Immature natural killer cell (primary cell): ENCODE results near the gene HSPB6. TPM values are rescaled to one million over a fixed set of nuclear protein-coding genes. Genes with fewer than 3 reads are reported as not detected.

Experiments
- DNase-seq, 3 donors: peaks; one replicate each; pipeline ENCODE4 v3.0.0; 2022; ENCODE audit warnings: mixed read lengths in 1 of 3
- H3K27ac Mint-ChIP-seq, 6 donors: one replicate each; pipeline ENCODE4 v1.8.0; 2020; ENCODE audit warnings: mixed read lengths in 6 of 6, mild to moderate bottlenecking in 5 of 6, inconsistent platforms in 4 of 6, moderate library complexity in 3 of 6
- H3K27me3 Mint-ChIP-seq, 3 donors: one replicate each; pipeline ENCODE4 v1.8.0; 2020 to 2021; ENCODE audit warnings: low read depth in 3 of 3, mild to moderate bottlenecking in 3 of 3, mixed read lengths in 3 of 3, moderate library complexity in 3 of 3, inconsistent platforms in 1 of 3
- H3K36me3 Mint-ChIP-seq, 3 donors: one replicate each; pipeline ENCODE4 v1.8.0; 2020; ENCODE audit warnings: mixed read lengths in 3 of 3, inconsistent platforms in 2 of 3, mild to moderate bottlenecking in 2 of 3
- H3K4me1 Mint-ChIP-seq, 2 donors: one replicate each; pipeline ENCODE4 v1.8.0; 2020; ENCODE audit warnings: inconsistent platforms in 2 of 2, mild to moderate bottlenecking in 2 of 2, mixed read lengths in 2 of 2, moderate library complexity in 1 of 2
- H3K4me3 Mint-ChIP-seq, 5 donors: one replicate each; pipeline ENCODE4 v1.8.0; 2020; ENCODE audit warnings: mild to moderate bottlenecking in 5 of 5, mixed read lengths in 5 of 5, inconsistent platforms in 3 of 5, moderate library complexity in 3 of 5
- H3K9me3 Mint-ChIP-seq, 6 donors: one replicate each; pipeline ENCODE4 v1.8.0; 2020; ENCODE audit warnings: mild to moderate bottlenecking in 6 of 6, mixed read lengths in 6 of 6, inconsistent platforms in 4 of 6, moderate library complexity in 3 of 6
- polyA plus RNA-seq, 3 donors: library from polyadenylated mRNA; unstranded; fragments of 300-500 nt; fragmentation: Illumina TruSeq; gene quantifications; one replicate each; pipeline ENCODE4 v1.2.3, GENCODE V29; 2021

HSPB6 gene
- polyA plus RNA-seq, 3 donors from 2014 or later = not detected

DNA sequence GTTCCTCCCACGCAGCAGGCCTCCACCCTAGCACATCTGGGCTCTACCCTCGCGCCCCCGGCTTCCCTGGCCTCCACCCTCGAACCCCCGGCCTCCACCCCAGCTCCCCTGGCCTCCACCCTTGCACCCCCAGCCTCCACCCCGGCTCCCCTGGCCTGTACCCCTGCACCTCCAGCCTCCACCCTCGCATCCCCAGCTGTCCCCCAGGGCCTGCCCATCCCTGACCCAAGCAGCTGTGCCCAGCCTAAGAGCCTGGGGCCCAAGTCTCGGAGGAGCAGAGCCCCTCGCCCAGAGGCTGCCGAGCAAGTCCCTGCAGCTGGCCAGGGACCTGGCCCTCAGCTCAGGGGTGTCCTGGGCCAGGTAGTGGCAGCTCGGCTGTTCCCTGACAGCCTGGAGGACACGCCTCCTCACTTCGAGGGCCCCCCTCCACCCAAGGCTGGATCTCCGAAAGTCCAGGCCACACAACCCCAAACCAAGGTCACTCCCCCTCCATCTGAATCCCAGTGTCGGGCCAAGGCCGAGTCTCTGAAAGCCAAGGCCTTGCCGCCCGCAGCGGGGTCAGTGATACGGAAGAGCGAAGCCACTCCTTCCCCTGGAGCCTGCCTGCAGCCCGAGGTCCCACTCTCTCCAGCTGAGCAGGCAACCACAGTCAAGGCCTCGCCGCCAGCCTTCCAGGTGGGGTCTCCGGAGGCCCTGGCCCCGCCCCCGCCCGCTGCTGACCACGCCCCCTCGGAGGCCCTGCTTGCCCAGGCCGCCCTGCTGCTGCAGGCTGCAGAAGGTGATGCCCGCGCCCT is 10.7 kb upstream of the HSPB6 start:
- Mint-ChIP-seq H3K4me1 (no peaks in the 10 kb centered on the region), H3K9me3 (no peaks in the 10 kb centered on the region), H3K36me3 (peaks cover 0 to 4% (median 3%) of the 10 kb centered on the region in 3 donors), H3K4me3 (no peak overlapping the region), H3K27ac (no peak overlapping the region), H3K27me3 (peaks cover 0 to 2% (median 0%) of the 10 kb centered on the region in 3 donors)
- DNase-seq = no peak

DNA sequence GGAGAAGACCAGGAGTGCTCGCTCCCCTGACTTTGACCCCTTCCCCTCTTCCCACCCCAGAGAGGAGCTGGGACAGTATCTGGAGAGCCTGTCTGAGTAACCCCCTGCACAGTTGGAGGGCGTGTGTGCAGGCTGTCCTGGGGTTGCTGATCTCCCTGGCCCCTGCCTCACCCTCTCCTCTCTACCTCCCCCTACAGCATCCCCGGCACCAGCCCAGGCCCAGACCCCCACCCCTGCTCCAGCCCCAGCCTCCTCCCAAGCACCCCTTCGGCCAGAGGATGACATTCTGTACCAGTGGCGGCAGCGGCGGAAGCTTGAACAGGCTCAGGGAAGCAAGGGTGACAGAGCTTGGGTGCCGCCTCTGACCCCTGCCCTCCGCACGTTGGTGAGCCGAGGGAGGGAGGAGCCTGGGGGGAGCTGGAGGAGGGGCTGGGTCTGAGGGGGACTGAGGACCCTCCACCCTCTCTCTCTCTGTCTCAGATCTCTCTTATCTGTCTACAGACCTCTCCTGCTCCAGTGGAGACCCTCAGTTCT is 9.8 kb upstream of the HSPB6 start:
- H3K27me3 Mint-ChIP-seq = peaks cover 0 to 2% (median 0%) of the 10 kb centered on the region in 3 donors
- H3K27ac Mint-ChIP-seq = no peak overlapping the region
- no peaks in the 10 kb centered on the region for H3K4me1 Mint-ChIP-seq
- no peak for DNase-seq
- peaks cover 0 to 8% (median 3%) of the 10 kb centered on the region in 3 donors for H3K36me3 Mint-ChIP-seq
- no peak overlapping the region for H3K4me3 Mint-ChIP-seq
- H3K9me3 Mint-ChIP-seq = no peaks in the 10 kb centered on the region

DNA sequence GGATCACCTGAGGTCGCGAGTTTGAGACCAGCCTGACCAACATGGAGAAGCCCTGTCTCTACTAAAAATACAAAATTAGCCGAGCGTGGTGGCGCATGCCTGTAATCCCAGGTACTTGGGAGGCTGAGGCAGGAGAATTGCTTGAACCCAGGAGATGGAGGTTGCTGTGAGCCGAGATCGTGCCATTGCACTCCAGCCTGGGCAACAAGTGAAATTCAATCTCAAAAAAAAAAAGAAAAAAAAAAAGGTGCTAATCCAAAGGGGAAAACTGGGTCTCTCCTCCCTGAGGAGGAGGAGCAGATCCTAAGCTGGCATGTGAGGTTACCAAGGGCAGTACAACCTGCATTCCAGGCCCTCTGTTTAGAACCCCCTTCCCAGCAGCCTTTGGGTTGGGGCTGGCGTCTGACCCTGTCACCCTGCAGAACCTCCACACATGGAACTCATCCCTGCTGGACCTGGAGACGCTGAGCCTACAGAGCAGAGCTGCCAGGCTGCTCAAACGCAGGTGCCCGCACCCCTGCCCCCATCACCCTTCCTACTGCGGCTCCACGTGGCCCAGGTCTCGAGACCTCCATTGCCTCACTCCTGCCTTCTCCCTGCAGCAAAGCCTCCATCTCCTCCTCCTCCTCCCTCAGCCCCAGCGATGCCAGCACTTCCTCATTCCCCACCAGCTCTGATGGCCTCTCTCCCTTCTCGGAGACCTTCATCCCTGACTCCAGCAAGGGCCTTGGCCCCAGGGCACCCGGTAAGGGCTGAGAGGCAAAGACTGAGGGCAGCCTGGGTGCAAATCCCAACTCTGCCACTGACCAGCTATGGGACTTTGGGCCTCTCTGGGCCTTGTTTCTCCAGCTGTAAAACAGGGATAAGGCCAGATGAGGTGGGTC is 7.8 kb upstream of the HSPB6 start:
- peaks cover 0 to under 1% of the 10 kb centered on the region in 2 donors for H3K4me1 Mint-ChIP-seq
- no peak overlapping the region for H3K27ac Mint-ChIP-seq
- no peak for DNase-seq
- H3K4me3 Mint-ChIP-seq = no peak overlapping the region
- no peaks in the 10 kb centered on the region for H3K9me3 Mint-ChIP-seq
- H3K36me3 Mint-ChIP-seq = peaks cover 0 to 8% (median 3%) of the 10 kb centered on the region in 3 donors
- H3K27me3 Mint-ChIP-seq = peaks cover 0 to 2% (median 0%) of the 10 kb centered on the region in 3 donors

DNA sequence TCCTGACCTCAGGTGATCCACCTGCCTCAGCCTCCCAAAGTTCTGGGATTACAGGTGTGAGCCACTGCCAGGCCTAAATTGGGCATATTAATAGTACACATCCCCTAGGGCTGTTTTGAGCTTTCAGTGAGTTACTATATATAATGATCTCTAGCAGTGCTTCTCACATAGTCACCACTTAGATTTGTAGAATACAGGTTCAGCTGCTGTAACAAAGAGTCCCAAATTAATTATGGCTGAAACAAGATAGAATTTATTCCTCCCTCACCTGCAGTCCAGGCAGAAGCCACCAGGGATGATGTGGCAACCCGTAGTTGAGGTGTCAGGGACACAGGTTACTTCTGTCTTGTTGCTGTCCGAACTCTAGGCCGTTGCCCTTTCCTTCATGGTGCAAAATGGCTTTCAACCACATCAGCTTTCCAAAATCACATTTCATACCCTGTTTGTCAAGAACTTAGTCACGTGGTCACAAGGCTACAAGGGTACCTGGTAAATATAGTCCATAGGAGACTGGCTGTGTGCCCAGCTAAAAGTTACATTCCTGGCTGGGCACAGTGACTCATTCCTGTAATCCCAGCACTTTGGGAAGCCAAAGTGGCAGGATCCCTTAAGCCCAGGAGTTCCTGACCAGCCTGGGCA is 4.0 kb upstream of the HSPB6 start:
- H3K4me1 Mint-ChIP-seq = peaks cover 23 to 32% of the 10 kb centered on the region in 2 donors
- peaks cover 7 to 12% (median 9%) of the 10 kb centered on the region in 3 donors for H3K27me3 Mint-ChIP-seq
- no peak overlapping the region for H3K4me3 Mint-ChIP-seq
- no peaks in the 10 kb centered on the region for H3K9me3 Mint-ChIP-seq
- peaks cover 0 to 8% (median 0%) of the 10 kb centered on the region in 3 donors for H3K36me3 Mint-ChIP-seq
- no peak for DNase-seq
- no peak overlapping the region for H3K27ac Mint-ChIP-seq

DNA sequence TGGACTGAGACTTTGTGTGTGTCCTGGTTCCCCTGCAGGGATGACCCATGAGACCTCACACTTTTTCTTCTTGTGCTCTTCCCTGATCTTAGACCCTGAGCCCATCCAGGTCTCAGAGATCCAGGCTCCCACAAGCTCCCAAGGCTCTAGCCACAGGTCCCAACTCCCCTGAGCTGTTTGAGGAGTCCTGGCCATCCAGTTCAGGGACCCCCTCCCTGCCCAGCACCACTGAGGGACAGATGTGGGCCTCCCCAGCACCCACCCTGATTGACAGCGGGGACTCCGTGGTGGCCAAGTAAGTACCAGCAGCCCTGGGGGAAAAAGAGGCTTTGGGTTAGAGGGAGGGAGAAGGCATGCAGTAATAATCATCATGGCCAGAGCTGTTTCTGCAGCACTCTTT is 2.9 kb upstream of the HSPB6 start:
- Mint-ChIP-seq H3K4me1 (peaks cover 25 to 32% of the 10 kb centered on the region in 2 donors), H3K4me3 (peak overlapping the region; percentile 60 to 94 (median 75)), H3K36me3 (peaks cover 0 to 13% (median 0%) of the 10 kb centered on the region in 3 donors), H3K27me3 (peaks cover 7 to 12% (median 9%) of the 10 kb centered on the region in 3 donors), H3K27ac (no peak overlapping the region), H3K9me3 (no peaks in the 10 kb centered on the region)
- no peak for DNase-seq

DNA sequence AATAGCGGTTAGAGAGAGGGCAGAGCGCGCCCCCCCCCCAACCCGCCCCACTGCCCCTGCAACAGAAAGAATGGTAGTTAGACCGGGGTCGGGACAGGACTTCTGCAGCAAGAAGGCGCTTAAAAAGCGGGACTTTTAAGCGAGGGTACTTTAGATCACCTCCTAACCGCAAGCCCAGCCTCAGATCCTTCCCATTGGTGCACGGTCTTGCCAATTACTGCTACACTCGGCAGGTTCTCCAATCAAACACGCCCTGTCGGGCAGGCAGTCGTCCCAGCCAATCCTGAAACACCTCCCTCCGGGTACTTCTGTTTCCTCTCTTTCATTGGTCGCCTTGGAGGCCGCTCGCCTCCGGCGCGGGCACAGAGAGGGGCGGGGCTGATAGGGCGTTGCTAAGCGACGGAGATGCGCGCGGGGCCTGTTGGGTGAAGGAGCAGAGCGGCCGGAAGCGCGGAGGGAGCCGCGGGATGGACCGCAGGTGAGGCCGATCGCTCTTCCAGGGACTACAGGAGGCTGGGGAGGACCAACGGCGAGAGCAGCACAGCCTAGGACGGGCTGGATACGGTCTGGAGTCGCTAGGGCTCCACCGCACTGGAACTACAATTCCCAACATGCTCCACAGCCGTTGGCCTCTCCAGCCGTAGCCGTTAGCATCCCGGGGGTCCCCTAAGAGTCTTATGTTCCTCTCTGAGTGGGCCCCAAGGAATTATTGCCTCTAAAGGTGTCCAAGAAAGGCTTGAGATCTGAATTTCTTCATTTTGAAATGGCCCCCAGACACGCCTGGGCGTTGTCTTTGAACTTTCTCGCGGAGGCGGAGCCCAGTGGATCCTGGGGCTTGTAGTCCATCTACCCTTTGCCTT is 1.1 kb upstream of the HSPB6 start, which contains the start of gene PROSER3:
Gene PROSER3 (plus strand): TSS at position 428 of the 860 bp plus-strand sequence. CDS start 40 bp downstream, at position 468.
- Mint-ChIP-seq H3K27ac (peak within 1 kb of the TSS; percentile 85 to 98 (median 94)), H3K4me3 (peak within 1 kb of the TSS; percentile 88 to 98 (median 94)), H3K9me3 (no peaks in the 10 kb centered on the region), H3K36me3 (peaks cover 0 to 22% (median 3%) of the 10 kb centered on the region in 3 donors), H3K27me3 (peaks cover 7 to 12% (median 9%) of the 10 kb centered on the region in 3 donors), H3K4me1 (peaks cover 25 to 32% of the 10 kb centered on the region in 2 donors)
- peak; percentile 99 for DNase-seq

DNA sequence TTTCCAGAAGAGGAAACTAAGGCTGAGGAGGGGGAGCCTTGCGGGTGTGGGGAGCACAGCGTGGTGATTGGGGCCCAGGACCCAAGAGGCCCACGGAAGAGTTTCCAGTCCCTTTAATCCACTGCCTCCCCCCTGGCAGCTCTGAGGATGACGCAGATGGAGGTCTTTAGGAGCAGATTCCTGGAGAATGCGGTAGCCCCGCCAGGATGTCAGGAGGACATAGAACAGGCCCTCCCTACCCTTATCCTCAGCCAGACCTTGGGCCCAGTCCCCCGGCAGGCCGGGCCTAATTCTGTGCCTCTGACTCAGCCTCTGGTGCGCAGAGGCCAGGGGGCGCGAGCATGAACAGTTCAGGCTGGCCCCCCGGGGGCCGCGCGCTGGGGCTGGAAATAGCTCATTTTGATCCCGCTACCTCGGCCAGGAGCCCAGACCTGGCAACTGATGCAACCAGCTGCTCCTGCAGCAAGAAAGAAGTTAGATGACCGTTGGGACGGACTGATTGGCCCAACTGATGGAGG is 461 bp upstream of the HSPB6 start:
- H3K9me3 Mint-ChIP-seq = no peaks in the 10 kb centered on the region
- peaks cover 25 to 32% of the 10 kb centered on the region in 2 donors for H3K4me1 Mint-ChIP-seq
- H3K27me3 Mint-ChIP-seq = peaks cover 7 to 12% (median 9%) of the 10 kb centered on the region in 3 donors
- H3K36me3 Mint-ChIP-seq = peaks cover 0 to 24% (median 3%) of the 10 kb centered on the region in 3 donors
- H3K4me3 Mint-ChIP-seq = peak overlapping the region; percentile 88 to 98 (median 94)
- DNase-seq = no peak
- H3K27ac Mint-ChIP-seq = peak overlapping the region in 5 of 6 donors; percentile 85 to 98 (median 92)

DNA sequence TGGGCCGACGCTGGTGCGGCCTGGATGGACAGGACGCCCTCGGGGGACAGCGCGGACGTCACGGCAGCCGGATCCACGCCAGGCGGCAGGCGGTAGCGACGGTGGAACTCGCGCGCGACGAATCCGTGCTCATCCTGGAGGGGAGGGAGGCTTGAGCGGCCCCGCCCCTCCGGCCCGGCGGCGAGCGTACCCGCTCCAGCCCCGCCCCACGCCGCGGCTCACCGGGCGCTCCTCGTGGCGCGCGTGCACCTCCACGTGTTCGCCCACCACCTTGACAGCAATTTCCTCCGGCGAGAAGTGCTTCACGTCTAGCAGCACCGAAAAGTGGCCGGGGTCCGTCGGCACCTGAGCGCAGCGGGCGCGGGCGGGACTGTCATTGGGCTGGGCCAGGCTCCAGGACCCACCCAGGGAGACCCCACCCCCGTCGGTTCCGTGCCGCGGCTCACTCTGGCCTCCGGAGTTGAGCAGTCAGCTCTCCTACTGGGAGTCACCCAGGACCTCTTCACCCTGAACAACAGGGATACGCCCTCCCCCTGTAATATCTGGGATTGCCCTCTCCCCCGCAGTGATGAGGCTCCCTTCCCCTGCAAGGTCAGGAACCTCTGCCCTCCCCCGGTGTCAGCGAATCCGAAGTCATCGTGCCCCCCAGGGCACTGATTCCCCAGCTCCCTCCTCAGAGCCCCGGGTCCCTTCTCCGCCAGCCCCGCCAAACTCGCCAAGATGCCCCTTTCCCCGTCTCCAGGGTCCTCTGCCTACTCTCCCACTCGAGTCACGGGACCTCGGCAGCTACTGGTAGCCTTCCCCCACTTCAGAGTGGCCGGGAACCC is 1.1 kb downstream of the HSPB6 start:
- Mint-ChIP-seq H3K36me3 (peaks cover 0 to 19% (median 3%) of the 10 kb centered on the region in 3 donors), H3K27ac (peak overlapping the region in 2 of 6 donors; percentile 38 to 50), H3K4me1 (peaks cover 25 to 32% of the 10 kb centered on the region in 2 donors), H3K4me3 (peak overlapping the region in 4 of 5 donors; percentile 48 to 59 (median 54)), H3K27me3 (peaks cover 7 to 12% (median 9%) of the 10 kb centered on the region in 3 donors), H3K9me3 (no peaks in the 10 kb centered on the region)
- no peak for DNase-seq

DNA sequence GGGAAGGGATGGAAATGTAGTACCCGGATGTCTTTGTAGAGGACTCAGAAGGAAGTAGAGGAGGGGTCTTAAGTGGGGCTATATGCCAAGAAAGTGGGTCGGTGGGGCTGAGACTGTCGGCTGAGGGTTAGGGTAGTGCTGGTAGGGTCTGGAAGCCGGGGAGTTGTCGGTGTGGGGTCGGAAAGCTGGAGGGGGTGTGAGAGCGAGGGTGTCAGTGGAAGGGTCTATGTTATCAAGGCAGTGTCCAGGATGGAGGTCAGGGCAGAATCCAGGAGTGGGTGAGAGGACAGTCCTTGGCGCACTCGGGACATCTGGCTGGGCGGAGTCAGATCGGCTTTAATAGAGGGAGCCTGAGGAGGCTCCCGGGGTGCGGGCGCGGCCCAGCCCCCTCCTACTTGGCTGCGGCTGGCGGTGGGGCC is 1.7 kb downstream of the HSPB6 start:
- Mint-ChIP-seq H3K27me3 (peaks cover 7 to 12% (median 9%) of the 10 kb centered on the region in 3 donors), H3K9me3 (no peaks in the 10 kb centered on the region), H3K27ac (peak overlapping the region in 1 of 6 donors; percentile 26), H3K4me1 (peaks cover 26 to 32% of the 10 kb centered on the region in 2 donors), H3K36me3 (peaks cover 0 to 19% (median 3%) of the 10 kb centered on the region in 3 donors), H3K4me3 (peak overlapping the region in 1 of 5 donors; percentile 33)
- DNase-seq = no peak

DNA sequence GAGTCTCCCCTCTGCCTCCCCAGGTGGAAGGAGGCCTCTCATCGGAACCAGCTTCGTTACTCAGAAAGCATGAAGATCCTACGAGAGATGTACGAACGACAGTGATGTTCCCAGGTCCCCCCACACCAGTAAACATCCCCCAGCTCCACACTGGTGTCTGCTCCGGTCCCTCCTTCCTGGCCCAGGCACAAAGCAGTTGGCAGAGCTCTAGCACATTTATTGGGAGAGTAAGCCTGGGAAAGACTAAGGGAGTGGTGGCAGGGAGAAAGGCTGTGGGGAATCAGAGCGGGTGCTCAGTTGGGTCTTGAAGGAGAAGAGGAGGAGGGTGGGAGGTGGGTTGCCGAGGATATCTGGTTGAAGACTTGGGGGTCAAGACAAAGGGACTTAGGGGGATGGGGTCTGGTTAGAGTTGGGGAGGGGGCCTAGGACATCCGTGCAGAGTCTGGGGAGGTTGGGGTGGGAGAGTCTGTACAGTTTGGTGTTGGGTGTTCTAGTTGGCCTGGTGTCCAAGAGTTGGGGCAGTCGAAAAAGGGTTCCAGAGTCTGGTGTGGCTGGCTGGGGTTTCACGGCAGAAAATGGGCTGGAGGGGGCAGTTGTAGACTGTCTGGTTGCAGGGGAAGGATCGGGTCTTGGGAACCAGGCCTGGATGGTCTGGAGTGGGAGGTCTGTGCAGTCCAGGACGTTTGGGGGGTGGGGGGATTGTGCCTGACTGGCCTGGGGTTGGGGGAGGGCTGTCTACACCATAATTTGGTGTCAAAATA is 2.3 kb downstream of the HSPB6 start:
- Mint-ChIP-seq H3K27ac (no peak overlapping the region), H3K27me3 (peaks cover 7 to 12% (median 9%) of the 10 kb centered on the region in 3 donors), H3K4me1 (peaks cover 26 to 30% of the 10 kb centered on the region in 2 donors), H3K9me3 (no peaks in the 10 kb centered on the region), H3K4me3 (peak overlapping the region in 1 of 5 donors; percentile 33), H3K36me3 (peaks cover 0 to 19% (median 3%) of the 10 kb centered on the region in 3 donors)
- DNase-seq = no peak
